Measurements from ENCODE around the gene IGSF1.
"Not testable (repeated sequence)": the region's sequence is repeated elsewhere in the genome, so short reads cannot be mapped to it uniquely, and the experiment has no call there.

IGSF1 gene

GRCh38 chrX:131271826-131272225, 17.3 kb downstream of the IGSF1 start:
- DNase-seq = no peak

- no peak for DNase-seq
These were observed 17.8 kb downstream of the IGSF1 start for GRCh38 chrX:131271274-131271673.

GRCh38 chrX:131270080-131270479, 19.0 kb downstream of the IGSF1 start:
- no peak for DNase-seq

- DNase-seq = no peak
These were observed 24.4 kb downstream of the IGSF1 start for GRCh38 chrX:131264665-131265064.

GRCh38 chrX:131264053-131264452, 25.1 kb downstream of the IGSF1 start:
- DNase-seq = no peak

GRCh38 chrX:131262738-131263679, 26.1 kb downstream of the IGSF1 start:
- no peak for DNase-seq

GRCh38 chrX:131262200-131262599, 26.9 kb downstream of the IGSF1 start:
- no peak for DNase-seq

GRCh38 chrX:131257367-131257766, 31.7 kb downstream of the IGSF1 start:
- no peak for DNase-seq

GRCh38 chrX:131250984-131251738, 37.9 kb downstream of the IGSF1 start:
- DNase-seq = not testable (repeated sequence)

GRCh38 chrX:131239057-131239456, 50.0 kb downstream of the IGSF1 start:
- DNase-seq = no peak

GRCh38 chrX:131237363-131237762, 51.7 kb downstream of the IGSF1 start:
- no peak for DNase-seq

- DNase-seq = no peak
These were observed 53.1 kb downstream of the IGSF1 start for GRCh38 chrX:131235768-131236545.

- no peak for DNase-seq
These were observed 61.5 kb downstream of the IGSF1 start for GRCh38 chrX:131227608-131228007.

GRCh38 chrX:131226591-131226990, 62.5 kb downstream of the IGSF1 start:
- DNase-seq = no peak

GRCh38 chrX:131225078-131225477, 64.0 kb downstream of the IGSF1 start:
- no peak for DNase-seq
